ENCODE data around the gene PCNT.
A peak's percentile ranks its signal among the peaks of the same experiment; 100 is the strongest.
"Not testable (repeated sequence)": the region's sequence is repeated elsewhere in the genome, so short reads cannot be mapped to it uniquely, and the experiment has no call there.

The PCNT gene

DNA sequence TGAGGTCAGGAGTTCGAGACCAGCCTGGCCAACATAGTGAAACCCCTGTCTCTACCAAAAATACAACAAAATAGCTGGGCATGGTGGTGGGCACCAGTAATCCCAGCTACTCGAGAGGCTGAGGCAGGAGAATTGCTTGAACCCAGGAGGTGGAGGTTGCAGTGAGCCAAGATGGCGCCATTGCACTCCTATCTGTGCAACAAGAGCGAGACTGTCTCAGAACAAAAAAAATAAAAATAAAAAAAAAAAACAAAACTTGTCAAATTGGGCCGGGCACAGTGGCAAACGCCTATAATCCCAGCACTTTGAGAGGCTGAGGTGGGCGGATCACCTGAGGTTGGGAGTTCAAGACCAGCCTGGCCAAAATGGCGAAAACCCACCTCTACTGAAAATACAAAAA, 13.7 kb upstream of the PCNT start:
- not testable (repeated sequence) for DNase-seq

DNA sequence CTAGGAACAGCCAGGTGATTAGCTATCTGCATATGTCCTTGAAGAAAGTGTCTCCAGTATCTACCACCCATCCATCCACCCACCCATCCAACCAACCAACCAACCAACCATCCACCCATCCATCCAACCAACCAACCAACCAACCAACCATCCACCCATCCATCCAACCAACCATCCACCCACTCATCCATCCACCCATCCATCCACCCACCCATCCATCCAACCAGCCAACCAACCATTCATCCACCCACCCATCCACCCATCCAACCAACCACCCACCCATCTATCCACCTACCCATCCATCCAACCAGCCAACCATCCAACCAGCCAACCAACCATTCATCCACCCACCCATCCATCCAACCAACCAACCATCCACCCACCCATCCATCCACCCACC, 12.4 kb upstream of the PCNT start:
- no peak for DNase-seq

DNA sequence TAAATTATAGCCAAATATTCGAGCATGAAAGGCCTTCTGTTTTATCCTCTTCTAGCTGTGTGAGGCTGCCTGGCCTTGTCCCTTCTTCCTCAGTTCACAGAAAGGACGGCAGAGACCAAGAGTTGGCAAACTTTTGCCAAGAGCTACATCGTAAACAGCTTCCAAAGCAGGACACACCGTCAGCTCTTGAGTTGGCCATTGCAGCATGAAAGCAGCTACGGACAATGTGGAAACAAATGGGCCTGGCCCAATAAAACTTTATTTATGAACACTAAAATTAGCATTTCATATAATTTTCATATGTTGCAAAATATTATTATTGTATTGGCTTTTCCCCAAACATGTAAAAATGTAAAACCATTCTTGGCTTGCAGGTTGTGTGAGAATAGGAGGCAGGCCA, 11.0 kb upstream of the PCNT start:
- DNase-seq: no peak

DNA sequence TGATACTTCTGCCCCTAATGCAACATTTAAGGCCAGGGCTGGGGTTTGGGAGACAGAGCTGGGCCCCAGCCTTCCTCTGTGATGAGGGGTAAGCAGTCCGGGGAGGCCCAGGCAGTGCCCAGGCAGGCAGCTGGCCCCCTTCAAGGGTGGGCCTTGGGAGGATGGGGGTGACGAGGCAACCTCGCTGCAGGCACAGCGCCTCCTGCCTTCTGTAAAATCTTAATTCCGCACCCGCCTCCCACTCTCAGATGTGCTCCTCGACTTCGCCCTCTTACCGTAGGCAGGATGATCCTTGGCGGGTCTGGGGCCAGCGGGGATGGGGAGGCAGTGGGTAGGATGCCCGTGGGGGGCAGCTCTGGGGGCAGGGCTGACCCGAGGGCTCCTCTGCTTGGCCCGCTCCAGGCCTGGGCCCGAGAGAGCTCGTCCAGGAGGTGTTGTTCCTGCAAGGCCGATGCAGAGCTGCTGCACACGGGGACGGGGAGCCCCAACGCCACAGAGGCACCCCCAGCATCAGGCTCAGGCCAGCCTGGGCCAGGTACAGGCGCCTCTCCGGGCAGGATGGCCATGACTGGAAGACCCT, 9.4 kb upstream of the PCNT start:
- DNase-seq: no peak

DNA sequence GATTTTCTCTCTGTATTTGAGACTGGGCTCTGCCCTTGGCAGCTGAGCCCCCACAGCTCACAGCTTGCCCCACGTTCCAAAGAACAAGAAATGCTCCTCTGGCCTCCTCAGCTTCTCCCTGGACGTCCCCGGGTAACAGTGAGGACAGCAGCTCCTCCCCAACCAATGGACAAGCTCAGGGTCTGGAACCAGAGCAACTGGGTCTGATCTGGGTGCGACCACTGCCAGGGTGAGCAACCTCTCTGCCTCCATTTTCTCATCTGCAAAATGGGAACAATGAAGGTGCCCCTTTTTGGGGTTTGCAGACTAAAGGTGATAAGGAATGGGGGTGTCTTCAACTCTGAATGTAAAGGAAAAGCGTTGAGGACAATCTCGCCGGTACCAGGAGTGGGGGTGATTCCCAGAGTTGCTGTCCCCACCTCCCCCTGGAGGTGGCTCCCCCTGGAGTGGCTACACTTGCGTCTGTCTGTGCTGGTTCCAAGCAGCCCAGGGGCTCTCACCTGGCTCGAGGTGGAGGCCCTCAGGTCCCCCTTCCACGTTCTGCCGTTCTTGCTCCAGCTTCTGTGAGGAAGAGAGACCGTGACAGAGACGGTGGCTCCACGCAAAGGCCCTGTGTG, 7.1 kb upstream of the PCNT start:
- no peak for DNase-seq

DNA sequence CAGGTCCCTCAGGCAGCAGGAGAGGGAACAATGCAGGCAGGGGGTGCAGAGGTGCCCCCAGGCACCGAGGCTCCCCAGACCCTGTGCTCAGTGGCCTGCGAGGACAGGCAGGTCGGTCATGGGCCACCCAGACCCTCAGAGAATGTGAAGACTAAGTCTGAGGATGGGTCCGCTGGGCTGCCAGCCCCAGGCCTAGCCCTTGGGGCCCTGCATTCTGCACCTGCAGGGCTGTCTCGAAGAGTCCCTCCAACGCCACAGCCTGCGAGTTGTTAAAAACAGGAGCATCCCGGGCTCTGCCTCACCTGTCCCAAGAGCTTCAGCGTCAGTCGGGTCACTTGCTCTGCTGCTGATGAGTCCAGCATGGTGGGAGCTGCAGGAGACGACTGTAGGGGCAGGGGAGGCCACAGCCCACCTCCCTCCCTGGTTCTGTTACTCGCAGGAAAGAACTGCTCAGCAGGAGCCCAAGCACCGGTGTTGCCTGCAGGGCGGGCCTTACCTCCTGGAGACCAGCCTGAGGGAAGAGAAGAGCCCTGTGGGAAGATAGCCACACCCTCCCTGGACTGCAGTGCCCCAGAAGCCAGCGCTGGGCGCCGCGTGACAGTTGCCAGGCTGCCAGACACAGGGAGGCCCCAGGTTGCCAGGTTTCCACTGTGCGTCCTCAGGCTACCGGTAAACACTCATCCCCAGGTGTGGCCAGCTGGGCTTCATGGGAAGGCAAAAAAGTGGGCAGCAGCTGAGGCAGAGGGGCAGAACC, 6.1 kb upstream of the PCNT start:
- DNase-seq: no peak

DNA sequence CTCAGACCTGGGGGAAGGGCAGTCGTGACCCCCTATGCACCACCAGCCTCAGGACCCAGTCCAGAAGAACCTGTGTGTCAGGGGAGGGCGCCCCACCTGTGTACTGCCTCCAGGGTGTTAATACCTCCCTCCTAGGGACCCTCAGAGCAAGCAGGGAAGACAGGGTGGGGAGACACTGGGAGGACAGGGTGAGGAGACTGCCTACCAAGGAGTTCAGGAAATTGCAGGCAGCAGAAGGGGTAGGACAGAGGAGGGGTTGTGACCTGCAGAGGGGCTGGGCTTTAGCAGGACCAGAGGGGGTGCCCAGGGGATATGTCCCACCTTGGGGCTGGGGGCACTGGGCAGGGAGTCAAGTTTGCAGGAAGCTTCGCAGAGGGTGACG, 5.5 kb upstream of the PCNT start:
- DNase-seq: no peak

DNA sequence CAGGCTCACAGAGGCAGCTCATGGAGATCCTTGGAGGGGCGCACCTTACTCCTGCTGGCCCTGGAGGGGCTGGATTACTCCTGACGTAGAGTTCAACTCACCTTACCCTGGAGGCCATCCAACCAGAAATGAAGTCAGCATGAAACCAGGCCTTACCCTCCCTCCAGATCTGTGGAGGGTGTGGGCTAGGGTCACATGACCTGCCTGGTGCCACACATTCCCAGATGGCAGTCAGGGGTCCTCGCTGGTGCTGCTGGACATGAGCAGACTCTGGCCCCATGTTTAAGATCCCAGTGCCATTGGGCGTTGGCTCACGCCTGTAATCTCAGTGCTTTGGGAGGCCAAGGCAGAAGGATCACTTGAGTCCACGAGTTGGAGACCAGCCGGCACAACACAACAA, 4.8 kb upstream of the PCNT start:
- no peak for DNase-seq

DNA sequence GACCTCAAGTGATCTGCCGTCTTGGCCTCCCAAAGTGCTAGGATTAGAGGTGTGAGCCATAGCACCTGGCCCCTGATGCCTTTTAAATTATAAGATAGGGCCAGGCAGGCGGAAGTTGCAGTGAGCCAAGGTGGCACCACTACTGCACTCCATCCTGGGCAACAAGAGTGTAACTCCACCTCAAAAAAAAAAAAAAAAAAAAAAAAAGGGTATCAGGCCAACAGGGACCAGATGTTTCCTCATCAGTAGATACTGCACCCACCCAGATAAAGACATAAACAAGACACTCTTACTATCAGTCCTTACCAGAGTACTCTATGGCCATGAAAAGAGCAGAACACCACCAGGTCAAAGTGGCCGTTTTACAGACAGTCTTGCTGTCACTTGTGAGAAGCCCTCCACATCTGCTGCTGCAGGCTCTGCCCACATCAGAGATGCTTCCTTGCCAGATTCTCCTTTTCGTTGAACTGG, 3.6 kb upstream of the PCNT start:
- DNase-seq: no peak

DNA sequence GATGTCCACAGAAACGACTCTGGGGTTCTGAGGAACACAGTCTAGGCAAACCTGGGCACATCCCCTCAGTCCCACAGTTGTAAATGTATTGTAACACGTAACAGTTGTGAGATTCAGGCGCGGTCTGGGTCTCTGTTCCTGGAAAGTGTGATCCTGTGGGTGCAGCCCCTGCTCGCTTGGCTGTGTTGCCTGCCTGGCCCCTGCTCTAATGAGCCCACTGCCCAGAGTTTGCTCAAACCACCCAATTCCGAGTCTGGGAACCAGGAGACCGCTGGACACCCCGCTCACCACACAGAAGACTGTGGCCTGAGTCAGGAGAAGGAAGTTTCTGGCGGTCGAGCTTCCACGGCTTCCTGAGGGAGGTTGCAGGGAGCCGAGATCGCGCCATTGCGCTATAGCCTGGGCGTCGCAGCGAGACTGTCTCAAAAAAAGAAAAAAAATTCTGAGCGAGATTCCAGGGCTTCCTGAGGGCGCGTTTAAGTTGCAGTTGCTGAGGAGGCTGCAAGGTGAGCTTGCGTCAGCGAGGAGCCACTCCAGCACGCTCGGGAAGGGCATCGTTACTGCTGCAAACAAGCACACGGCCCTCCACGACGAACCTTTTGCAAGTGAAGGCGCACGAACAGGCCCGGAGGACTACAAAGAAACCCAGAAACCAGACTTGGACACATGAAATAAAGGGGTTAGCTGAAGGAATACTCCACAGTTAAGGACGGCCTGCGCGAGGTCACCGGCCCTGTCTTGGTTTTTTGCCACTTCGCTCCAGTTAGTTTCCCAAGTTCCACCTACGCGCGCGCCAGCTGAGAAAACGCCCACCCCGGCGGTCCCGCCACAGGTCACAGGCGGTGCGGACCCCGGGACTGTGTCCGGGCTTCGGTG, 1.4 kb upstream of the PCNT start:
- peak in 1 of 5 experiments; percentile 54 for DNase-seq

DNA sequence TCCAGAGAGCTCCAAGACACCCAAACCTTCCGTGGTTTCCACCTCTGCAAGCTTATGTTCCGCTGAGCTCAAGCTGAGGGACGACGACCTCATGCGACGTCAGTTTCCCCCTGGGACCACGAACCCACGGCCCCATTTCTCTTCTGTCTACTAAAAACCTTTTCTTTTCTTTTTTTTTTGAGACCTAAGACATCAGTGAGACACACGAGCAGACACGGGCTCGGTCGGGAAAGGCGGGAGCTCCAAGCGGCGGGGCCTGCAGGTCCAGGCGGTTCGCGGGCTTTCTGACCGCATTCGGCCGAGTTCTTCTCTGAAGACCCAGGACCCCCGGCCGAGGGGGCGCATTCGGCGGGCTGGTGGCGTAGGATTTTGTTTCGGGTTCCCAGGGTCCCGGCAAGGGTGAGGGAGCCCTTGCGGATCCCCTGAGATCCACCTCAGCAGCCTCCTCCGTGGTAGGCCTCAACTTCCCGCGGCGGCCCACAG, 688 bp upstream of the PCNT start:
- DNase-seq: no peak

DNA sequence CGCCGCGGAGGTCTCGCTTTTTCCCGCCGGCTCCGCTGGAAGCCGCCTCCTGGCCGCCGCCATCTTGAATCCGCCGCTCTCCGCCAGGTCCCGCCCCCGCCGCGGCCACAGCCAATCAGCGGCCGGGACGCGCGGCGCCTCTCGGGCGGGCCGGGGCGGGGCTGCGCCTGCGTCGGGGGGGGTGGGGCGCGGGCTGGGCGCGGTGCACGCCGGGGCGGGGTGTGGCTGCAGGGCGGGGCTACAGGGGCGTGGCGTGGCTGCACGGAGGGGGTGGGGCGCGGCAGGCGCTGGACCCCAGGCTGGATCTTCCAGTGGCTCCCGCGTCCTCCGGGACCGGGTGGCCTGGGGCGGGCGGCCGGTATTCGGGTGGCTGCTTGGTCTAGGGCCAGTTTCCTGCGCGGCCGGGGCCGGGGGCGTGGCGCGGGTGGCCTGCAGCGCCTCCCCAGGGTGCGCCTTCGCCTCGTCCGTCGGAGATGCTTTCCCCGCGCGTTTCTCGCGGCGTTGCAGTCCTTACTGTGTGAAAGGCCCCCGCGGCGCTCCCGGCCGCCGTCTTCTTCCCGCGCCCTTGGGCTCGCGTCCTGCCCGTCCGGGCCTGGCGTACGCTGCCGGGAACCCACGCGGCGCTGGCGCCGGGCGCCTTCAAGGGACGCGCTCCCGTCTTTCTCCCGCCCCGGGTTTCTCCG, 575 bp downstream of the PCNT start:
- peak; percentile 78 to 91 (median 82) for DNase-seq

DNA sequence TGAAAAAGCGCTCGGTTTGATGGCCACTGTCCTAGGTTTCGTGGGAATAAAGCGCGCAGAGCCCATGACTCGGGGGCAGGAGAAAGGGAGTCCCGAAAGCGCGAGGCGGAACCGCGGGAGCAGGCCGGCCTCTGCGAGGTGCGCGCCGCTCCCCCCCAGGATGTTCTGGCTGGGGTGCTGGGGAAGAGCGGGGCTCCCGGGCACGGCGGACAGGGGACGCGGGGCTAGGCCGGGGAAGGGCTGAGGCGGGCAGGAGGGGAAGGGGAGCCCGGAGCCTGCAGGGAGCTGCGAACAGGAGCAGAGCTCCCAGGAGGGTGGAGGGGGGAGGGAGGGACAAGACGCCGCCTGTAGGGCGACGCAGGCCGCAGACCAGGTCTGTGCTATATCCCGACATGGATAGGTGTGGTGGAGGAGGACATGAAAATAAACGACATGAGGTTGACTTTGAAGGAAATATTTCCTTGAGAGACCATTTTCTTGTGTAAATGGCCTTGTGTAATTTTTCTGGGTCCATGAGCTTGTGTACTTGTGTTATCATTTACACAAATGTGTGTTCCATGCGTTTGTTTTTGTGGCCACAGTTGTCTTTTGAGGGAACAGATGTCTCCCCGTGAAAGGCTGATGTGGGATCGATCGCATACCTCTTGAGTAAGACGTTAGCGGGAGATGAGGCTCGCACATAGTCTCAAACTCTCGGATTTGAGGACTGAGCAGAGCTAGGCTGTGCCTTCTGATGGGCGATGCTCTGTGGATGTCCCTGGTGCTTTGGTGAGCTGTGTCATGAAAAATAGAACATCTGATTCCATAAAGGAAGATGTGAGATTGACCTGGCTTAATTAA, 1.3 kb downstream of the PCNT start:
- DNase-seq: peak in 3 of 5 experiments; percentile 7 to 58 (median 29)

DNA sequence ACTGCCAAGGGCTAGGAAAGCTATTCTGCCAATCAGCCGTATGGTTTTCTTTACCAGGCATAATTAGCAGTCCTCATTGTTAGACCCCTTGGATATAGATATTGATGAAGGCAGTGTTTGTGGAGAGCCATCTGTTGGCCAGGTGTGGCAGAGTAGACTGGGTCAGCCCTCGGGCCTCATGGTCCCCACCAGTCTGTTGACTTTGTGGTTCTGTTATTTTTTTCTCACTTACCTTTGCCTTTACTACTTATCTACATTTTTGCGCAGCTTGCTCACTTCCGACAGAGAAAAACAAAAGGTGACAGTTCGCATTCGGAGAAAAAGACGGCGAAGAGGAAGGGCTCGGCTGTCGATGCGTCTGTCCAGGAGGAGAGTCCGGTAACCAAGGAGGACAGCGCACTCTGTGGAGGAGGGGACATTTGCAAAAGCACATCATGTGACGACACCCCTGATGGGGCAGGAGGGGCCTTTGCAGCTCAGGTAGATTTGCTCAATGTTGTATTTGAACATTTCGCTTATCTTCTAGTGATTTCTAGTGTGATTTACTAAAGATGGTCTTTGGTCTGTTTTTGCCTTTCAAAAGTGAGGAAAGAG, 2.3 kb downstream of the PCNT start:
- DNase-seq: no peak

DNA sequence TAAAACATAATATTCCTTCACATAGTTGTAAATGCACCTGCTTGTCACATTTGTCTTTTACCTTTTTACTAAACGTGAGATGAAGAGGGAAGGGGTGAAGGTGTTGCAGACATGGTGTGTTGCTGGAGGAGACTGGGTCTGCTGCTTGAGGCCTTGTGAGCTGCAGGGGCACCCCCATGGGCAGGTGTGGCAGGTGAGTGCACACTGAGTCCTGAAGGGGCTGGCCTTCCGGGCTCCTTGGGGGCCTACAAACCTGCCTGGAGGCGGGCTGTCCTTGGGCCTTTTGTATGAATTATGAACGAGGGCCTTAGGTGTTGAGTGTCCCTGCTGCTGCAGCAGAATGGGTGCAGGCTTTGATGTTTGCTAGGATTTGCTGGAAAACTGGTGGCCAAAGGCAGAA, 3.8 kb downstream of the PCNT start:
- DNase-seq: no peak

DNA sequence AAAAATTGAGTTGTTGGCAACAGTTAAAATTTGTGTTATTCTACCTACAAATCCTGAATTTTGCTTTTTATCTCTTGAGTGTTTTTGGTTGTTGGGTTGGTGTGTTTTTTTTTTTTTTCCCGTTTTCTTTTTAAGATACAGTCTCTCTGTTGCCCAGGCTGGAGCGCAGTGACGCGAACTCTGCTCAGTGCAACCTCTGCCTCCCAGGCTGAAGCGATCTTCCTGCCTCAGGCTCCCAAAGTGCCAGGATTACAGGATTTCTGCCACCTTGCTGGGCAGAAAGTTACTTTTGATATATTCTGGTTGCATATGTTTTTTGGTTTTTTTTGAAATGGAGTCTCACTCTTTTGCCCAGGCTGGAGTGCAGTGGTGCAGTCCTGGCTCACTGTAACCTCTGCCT, 4.2 kb downstream of the PCNT start:
- DNase-seq: no peak

DNA sequence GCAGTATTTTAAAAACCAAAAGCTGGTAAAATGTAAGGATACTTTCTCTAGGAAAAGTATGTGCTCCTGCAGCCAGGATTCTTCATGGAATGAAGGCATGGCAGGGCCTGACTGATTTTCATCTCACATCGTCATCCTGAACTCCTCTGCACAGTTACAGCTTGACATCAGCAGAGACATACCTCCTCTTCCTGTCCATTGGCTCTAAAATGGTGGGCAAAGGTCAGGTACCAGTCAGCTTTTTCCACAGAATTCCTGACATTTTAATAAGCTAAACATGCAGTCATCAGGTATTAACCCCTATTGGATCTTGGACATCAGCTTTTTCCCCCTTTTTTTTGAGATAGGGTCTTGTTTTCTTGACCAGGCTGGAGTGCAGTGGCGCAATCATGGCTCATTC, 5.8 kb downstream of the PCNT start:
- DNase-seq: no peak

DNA sequence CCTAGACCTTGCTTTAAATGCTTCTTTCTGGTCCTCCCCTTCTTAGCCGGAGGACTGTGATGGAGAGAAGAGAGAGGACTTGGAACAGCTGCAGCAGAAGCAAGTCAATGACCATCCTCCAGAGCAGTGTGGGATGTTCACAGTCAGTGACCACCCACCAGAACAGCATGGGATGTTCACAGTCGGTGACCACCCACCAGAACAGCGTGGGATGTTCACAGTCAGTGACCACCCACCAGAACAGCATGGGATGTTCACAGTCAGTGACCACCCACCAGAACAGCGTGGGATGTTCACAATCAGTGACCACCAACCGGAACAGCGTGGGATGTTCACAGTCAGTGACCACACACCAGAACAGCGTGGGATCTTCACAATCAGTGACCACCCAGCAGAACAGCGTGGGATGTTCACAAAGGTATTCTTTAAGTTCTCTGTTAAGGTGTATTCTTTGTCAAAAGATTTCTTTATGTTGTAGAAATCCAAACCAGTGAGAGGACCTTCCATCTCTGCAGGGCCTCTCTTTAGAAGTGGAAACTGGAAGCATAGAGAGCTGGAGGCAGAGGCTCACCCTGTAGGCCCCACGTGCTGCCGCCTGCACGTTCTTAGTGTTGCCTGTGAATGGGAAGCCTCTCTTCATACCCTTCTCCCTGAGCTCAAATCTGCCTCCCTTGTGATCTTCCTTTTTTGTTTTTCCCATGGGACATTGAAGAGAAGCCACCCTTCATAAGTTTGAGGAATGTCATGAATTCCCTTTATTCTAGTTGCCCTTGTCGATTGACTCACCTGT, 10.6 kb downstream of the PCNT start:
- no peak for DNase-seq

DNA sequence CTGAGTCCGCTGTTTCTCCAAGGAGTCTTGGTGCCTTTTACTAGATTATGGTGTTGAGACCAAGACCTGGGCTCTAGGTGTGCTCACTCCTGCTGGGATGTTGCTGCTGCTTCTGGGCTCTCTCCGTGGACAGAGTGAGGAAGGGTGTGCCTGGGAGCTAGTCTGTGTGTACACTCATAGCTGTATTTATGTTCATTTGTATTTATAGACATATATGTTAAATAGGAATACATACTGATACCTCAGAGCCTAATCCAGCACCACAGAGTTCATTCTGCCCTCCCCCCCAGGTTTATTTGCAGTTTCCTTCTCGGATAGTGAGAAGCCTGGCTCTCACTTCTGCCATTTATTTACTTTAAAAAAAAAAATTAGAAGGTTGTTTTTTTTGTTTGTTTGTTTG, 12.6 kb downstream of the PCNT start:
- DNase-seq: no peak

DNA sequence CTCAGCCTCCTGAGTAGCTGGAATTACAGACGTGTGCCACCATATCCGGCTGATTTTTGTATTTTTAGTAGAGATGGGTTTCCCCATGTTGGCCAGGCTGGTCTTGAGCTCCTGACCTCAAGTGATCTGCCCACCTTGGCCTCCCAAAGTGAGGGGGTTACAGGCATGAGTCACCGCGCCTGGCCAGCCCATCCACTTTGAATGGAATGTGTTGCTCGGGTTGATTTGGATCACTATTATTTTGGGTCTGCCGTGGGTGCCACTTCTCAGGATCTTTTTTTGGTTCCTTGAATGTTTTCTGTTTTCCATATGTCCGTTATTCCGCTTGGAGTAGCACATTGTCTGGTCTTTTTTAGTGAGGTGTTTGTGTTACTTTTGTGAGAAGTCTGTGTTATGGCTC, 17.0 kb downstream of the PCNT start:
- no peak for DNase-seq
